K562 (cell line): ENCODE data around the gene MOXD1. TPM values are rescaled to one million over a fixed set of nuclear protein-coding genes. Genes with fewer than 3 reads are reported as not detected.
A peak's percentile ranks its signal among the peaks of the same experiment; 100 is the strongest.

ENCODE experiments used
- ATAC-seq: fragments of 200-7000 bp; cut with Tn5 transposase; 3 replicates; pipeline ENCODE4 v1.9.1; 2020; ENCODE audit warnings: moderate library complexity
- BruUV-seq: library from RNA; stranded (reverse); fragments of 400-500 nt; replicated peaks from 2 replicates; lab custom pipeline; 2021; lab: Mats Ljungman, UMichigan
- CTCF ChIA-PET: fragments of 300-600 bp; formaldehyde crosslinking; extraction: SDS; loops from one replicate; lab custom pipeline; 2021; ENCODE audit warnings: low intra/inter-chr PET ratio; lab: Yijun Ruan, JAX
- POLR2A ChIA-PET: fragments of 300-600, 350-650 bp; sonication (Branson Sonifier 250); formaldehyde crosslinking; extraction: SDS; loops from one replicate; lab custom pipeline; 2021; ENCODE audit warnings: antibody characterized with exemption, inconsistent platforms; lab: Yijun Ruan, JAX
- DNase-seq, 4 experiments: peaks; one replicate each; pipeline versions ENCODE4 v3.0.0 to v3.0.0-alpha.2; 2011 to 2018; ENCODE audit warnings: low spot score in 3 of 4, mixed read lengths in 3 of 4; ENCODE audit errors: extremely low read depth in 1 of 4
- FAIRE-seq: peaks from 2 replicates; lab custom pipeline; 2011; peaks lifted over from hg19 to GRCh38; lab: Jason Lieb, UNC
- H2AFZ ChIP-seq: 2 replicates; pipeline ENCODE4 v1.6.0; 2011; ENCODE audit warnings: low read depth, low read length, control low read depth, inconsistent platforms
- H3K27ac ChIP-seq: fragments of 200-600 bp; 3 replicates; pipeline ENCODE4 v1.8.0; 2011; ENCODE audit warnings: low read depth, mild to moderate bottlenecking, control low read depth, inconsistent platforms, low read length, moderate library complexity, mixed read lengths; ENCODE audit errors: extremely low read depth
- H3K27me3 ChIP-seq, 2 experiments: fragments of 300-600 bp in 1 of 2; 2 replicates in 1 of 2; 3 replicates in 1 of 2; pipeline versions ENCODE4 v1.6.0 to v1.8.0; 2011; ENCODE audit warnings: inconsistent platforms in 2 of 2, low read length in 2 of 2, mild to moderate bottlenecking in 1 of 2, mixed read lengths in 1 of 2, moderate library complexity in 1 of 2; ENCODE audit not compliant: control insufficient read depth in 2 of 2, insufficient read depth in 2 of 2
- H3K36me3 ChIP-seq: fragments of 300-600 bp; 3 replicates; pipeline ENCODE4 v1.8.0; 2011; ENCODE audit warnings: mild to moderate bottlenecking, low read length, inconsistent platforms; ENCODE audit not compliant: control insufficient read depth, insufficient read depth
- H3K4me1 ChIP-seq, 2 experiments: fragments of 200-600 bp in 1 of 2; replicated peaks in 1 of 2; 2 replicates in 1 of 2; 3 replicates in 1 of 2; pipeline versions ENCODE4 v1.5.1 to v1.8.0; 2011; ENCODE audit warnings: inconsistent platforms in 2 of 2, low read length in 2 of 2, mild to moderate bottlenecking in 1 of 2, mixed read lengths in 1 of 2, moderate library complexity in 1 of 2; ENCODE audit not compliant: control insufficient read depth in 2 of 2, insufficient read depth in 2 of 2
- H3K4me2 ChIP-seq: 2 replicates; pipeline ENCODE4 v1.6.1; 2011; ENCODE audit warnings: low read length, control low read depth, inconsistent platforms, mixed read lengths; ENCODE audit not compliant: insufficient read depth
- H3K4me3 ChIP-seq: fragments of 200-600 bp; sonication (generic), shearing (Covaris generic); 2 replicates; pipeline ENCODE4 v1.5.1; 2016; ENCODE audit warnings: control low read depth, inconsistent platforms
- H3K79me2 ChIP-seq: fragments of 200-600 bp; 3 replicates; pipeline ENCODE4 v1.8.0; 2011; ENCODE audit warnings: low read length, inconsistent platforms; ENCODE audit not compliant: control insufficient read depth, insufficient read depth
- H3K9ac ChIP-seq, 2 experiments: 2 replicates each; pipeline versions ENCODE4 v1.6.0 to v1.6.1; 2011; ENCODE audit warnings: low read depth in 2 of 2, low read length in 2 of 2, control low read depth in 1 of 2, inconsistent platforms in 1 of 2, mild to moderate bottlenecking in 1 of 2, mixed read lengths in 1 of 2; ENCODE audit not compliant: insufficient read depth in 1 of 2
- H3K9me1 ChIP-seq: one replicate; pipeline ENCODE4 v1.6.0; 2011; ENCODE audit warnings: inconsistent platforms, mild to moderate bottlenecking, low read length, moderate library complexity; ENCODE audit not compliant: control insufficient read depth, insufficient read depth
- H3K9me3 ChIP-seq: replicated peaks from 2 replicates; pipeline ENCODE4 v1.5.1; 2011; ENCODE audit warnings: low read depth, low read length, inconsistent platforms; ENCODE audit not compliant: control insufficient read depth, insufficient read depth
- H4K20me1 ChIP-seq: replicated peaks from 2 replicates; pipeline ENCODE4 v1.6.1; 2011; ENCODE audit warnings: low read length, inconsistent platforms, mixed read lengths; ENCODE audit not compliant: control insufficient read depth, insufficient read depth
- CBX3 ChIP-seq, 2 experiments: IDR thresholded peaks; 1 replicate in 1 of 2; 2 replicates in 1 of 2; pipeline ENCODE4 v1.6.1; 2012; ENCODE audit warnings: inconsistent platforms in 2 of 2, low read length in 2 of 2, borderline replicate concordance in 1 of 2, control low read depth in 1 of 2
- FOSL1 ChIP-seq: fragments of 200-800 bp; sonication (Bioruptor generic); conservative IDR thresholded peaks from 2 replicates; pipeline ENCODE4 v1.6.1; 2016; ENCODE audit warnings: missing genetic modification characterization, missing compliant biosample characterization
- GABPB1 ChIP-seq: sonication (generic); formaldehyde crosslinking; IDR thresholded peaks from 2 replicates; pipeline ENCODE4 v1.8.0; 2022; ENCODE audit warnings: mild to moderate bottlenecking, missing genetic modification reagents
- LEF1 ChIP-seq: fragments of 450-650 bp; IDR thresholded peaks from 2 replicates; pipeline ENCODE4 v1.6.1; 2016; ENCODE audit warnings: mild to moderate bottlenecking
- MEIS2 ChIP-seq: fragments of 450-650 bp; IDR thresholded peaks from 2 replicates; pipeline ENCODE4 v1.6.1; 2014; ENCODE audit warnings: mild to moderate bottlenecking; ENCODE audit not compliant: partially characterized antibody
- NFYB ChIP-seq: IDR thresholded peaks from 2 replicates; pipeline ENCODE4 v1.6.1; 2011; ENCODE audit warnings: mild to moderate bottlenecking, moderate library complexity; ENCODE audit not compliant: insufficient read length; ENCODE audit errors: extremely low read depth
- WGBS: fragments of 100-300 bp; shearing (Covaris generic); methylation state at CpG from one replicate; pipeline ENCODE4 v1.1.6; 2016; ENCODE audit warnings: low coverage, mixed read lengths; ENCODE audit not compliant: insufficient coverage; ENCODE audit errors: missing lambda C conversion rate; 5-methylcytosine and 5-hydroxymethylcytosine counted together
- in situ Hi-C: fragments of 300-500 bp; cut with MboI; formaldehyde crosslinking; loops from 4 replicates; pipeline ENCODE4 v1.15.0; 2018; ENCODE audit warnings: inconsistent platforms, mixed read lengths
- intact Hi-C: fragments of 100-400 bp; cut with micrococcal nuclease; formaldehyde crosslinking; loops from 2 replicates; pipeline ENCODE4 v1.14.2; 2022
- polyA plus RNA-seq, 8 experiments: library from polyadenylated mRNA; depleted of rRNA in 4 of 8; stranded (reverse) in 5 of 8; unstranded in 3 of 8; fragments of >200 nt; fragmentation: Nextera tagmentation in 2 of 8; fragmentation: Illumina TruSeq in 1 of 8; extraction: Ambion mirVana in 2 of 8; extraction: Trizol in 1 of 8; gene quantifications; 2 replicates each; pipeline versions ENCODE4 v1.2.1 to v1.2.3, GENCODE V29; 2011 to 2014; ENCODE audit warnings: inconsistent platforms in 1 of 8, missing spikeins in 1 of 8
- total RNA-seq, 7 experiments: library from RNA; depleted of rRNA in 6 of 7; stranded (reverse); fragments of >200 nt in 6 of 7; fragmentation: Illumina TruSeq in 2 of 7; extraction: Trizol in 2 of 7; gene quantifications; 2 replicates each; pipeline versions ENCODE4 v1.2.1 to v1.2.3, GENCODE V29; 2011 to 2021; ENCODE audit warnings: low replicate concordance in 1 of 7

The MOXD1 gene
- total and polyA plus RNA-seq, 9 of the 15 experiments (the other 6 are each of a cell fraction or from before 2014, with no cell fraction given): not detected

GRCh38 chr6:132333639-132334520, 67.4 kb downstream of the MOXD1 start:
- ChIA-PET CTCF (no interaction called here), POLR2A (no interaction called here)
- DNase-seq (peak in 1 of 4 experiments; percentile 9), FAIRE-seq (no peak), ATAC-seq (no peak)
- no peaks in the 10 kb centered on the region for H4K20me1 ChIP-seq
- no peak overlapping the region for H3K4me3 ChIP-seq
- intact Hi-C loops: no loop called here
- no peaks in the 10 kb centered on the region for H3K9me3 ChIP-seq
- H3K79me2 ChIP-seq: no peaks in the 10 kb centered on the region
- no peak overlapping the region for H3K27ac ChIP-seq
- 0 out of 2 replicates have a peak, but pooled peaks have one; percentile 34 for TF ChIP-seq FOSL1
- no peak for TF ChIP-seq GABPB1 (CRISPR knock-in tag)
- TF ChIP-seq CBX3 (IDR thresholded peaks at IDR 0.05; ENCODE audit: borderline replicate concordance in 1 of 2, low read length in 2 of 2): no peak
- no peak for TF ChIP-seq NFYB
- TF ChIP-seq LEF1: no peak
- peak; percentile 39 for TF ChIP-seq MEIS2
- H3K4me2 ChIP-seq: no peak overlapping the region
- H3K9ac ChIP-seq: no peak overlapping the region
- H3K9me1 ChIP-seq: no peaks in the 10 kb centered on the region
- no TSS peak for BruUV-seq
- in situ Hi-C loops: no loop called here
- H3K36me3 ChIP-seq: no peaks in the 10 kb centered on the region
- no peaks in the 10 kb centered on the region for H3K27me3 ChIP-seq
- under 1% methylated on average over 6 of the region's 6 CpGs for WGBS
- no peak overlapping the region for H2AFZ ChIP-seq
- no peaks in the 10 kb centered on the region for H3K4me1 ChIP-seq
